GM18907 (cell line): ENCODE data around the gene HGD.
"Not testable (repeated sequence)": the region's sequence is repeated elsewhere in the genome, so short reads cannot be mapped to it uniquely, and the experiment has no call there.

Experiments used
- ATAC-seq: cut with Tn5 transposase; IDR thresholded peaks from one replicate; pipeline ENCODE4 v1.9.1; 2021; ENCODE audit warnings: mild to moderate bottlenecking, moderate library complexity; ENCODE audit not compliant: unreplicated experiment

HGD gene

GRCh38 chr3:120641696-120642246 is 40.3 kb downstream of the HGD start:
- no peak for ATAC-seq

GRCh38 chr3:120640231-120640630 is 41.8 kb downstream of the HGD start:
- ATAC-seq = no peak

- ATAC-seq = not testable (repeated sequence)
Measured at GRCh38 chr3:120638820-120639219, 43.2 kb downstream of the HGD start.

- no peak for ATAC-seq
Measured at GRCh38 chr3:120637851-120638559, 44.0 kb downstream of the HGD start.

GRCh38 chr3:120636795-120637401 is 45.1 kb downstream of the HGD start:
- no peak for ATAC-seq

- no peak for ATAC-seq
Measured at GRCh38 chr3:120634539-120634938, 47.5 kb downstream of the HGD start.

- no peak for ATAC-seq
Measured at GRCh38 chr3:120625159-120625586, 56.9 kb downstream of the HGD start.

GRCh38 chr3:120623727-120624093 is 58.3 kb downstream of the HGD start:
- no peak for ATAC-seq

GRCh38 chr3:120622870-120623726 is 58.9 kb downstream of the HGD start:
- ATAC-seq = no peak

GRCh38 chr3:120622457-120622856 is 59.6 kb downstream of the HGD start:
- no peak for ATAC-seq

GRCh38 chr3:120616745-120617144 is 65.3 kb downstream of the HGD start:
- ATAC-seq = not testable (repeated sequence)

- ATAC-seq = no peak
Measured at GRCh38 chr3:120615847-120616609, 66.0 kb downstream of the HGD start.

GRCh38 chr3:120614765-120615164 is 67.3 kb downstream of the HGD start:
- ATAC-seq = no peak

- no peak for ATAC-seq
Measured at GRCh38 chr3:120608506-120608905, 73.5 kb downstream of the HGD start.

- no peak for ATAC-seq
Measured at GRCh38 chr3:120604784-120605183, 77.3 kb downstream of the HGD start.

GRCh38 chr3:120604382-120604781 is 77.7 kb downstream of the HGD start:
- ATAC-seq = no peak

- ATAC-seq = no peak
Measured at GRCh38 chr3:120602682-120603081, 79.4 kb downstream of the HGD start.

- no peak for ATAC-seq
Measured at GRCh38 chr3:120601554-120601953, 80.5 kb downstream of the HGD start.

GRCh38 chr3:120599211-120599610 is 82.8 kb downstream of the HGD start:
- ATAC-seq = no peak

- peak; percentile 46 for ATAC-seq
Measured at GRCh38 chr3:120597445-120598049, 84.5 kb downstream of the HGD start.
